SHP77 (cell line): ENCODE results near the gene ASIC2.

ENCODE experiments used
- DNase-seq, 2 experiments: peaks; one replicate each; lab custom pipeline; 2025; lab: John Stamatoyannopoulos, UW

ASIC2 gene

GRCh38 chr17:33287096-33287725 is 5.9 kb downstream of the ASIC2 start:
- DNase-seq: no peak

- peak in 1 of 2 experiments; percentile 41 for DNase-seq
Observed at GRCh38 chr17:33285413-33285812, 7.7 kb downstream of the ASIC2 start.

GRCh38 chr17:33284022-33284421 is 9.1 kb downstream of the ASIC2 start:
- peak; percentile 27 to 71 for DNase-seq

- no peak for DNase-seq
Observed at GRCh38 chr17:33280162-33280943, 12.7 kb downstream of the ASIC2 start.

- no peak for DNase-seq
Observed at GRCh38 chr17:33277436-33278100, 15.5 kb downstream of the ASIC2 start.

DNA sequence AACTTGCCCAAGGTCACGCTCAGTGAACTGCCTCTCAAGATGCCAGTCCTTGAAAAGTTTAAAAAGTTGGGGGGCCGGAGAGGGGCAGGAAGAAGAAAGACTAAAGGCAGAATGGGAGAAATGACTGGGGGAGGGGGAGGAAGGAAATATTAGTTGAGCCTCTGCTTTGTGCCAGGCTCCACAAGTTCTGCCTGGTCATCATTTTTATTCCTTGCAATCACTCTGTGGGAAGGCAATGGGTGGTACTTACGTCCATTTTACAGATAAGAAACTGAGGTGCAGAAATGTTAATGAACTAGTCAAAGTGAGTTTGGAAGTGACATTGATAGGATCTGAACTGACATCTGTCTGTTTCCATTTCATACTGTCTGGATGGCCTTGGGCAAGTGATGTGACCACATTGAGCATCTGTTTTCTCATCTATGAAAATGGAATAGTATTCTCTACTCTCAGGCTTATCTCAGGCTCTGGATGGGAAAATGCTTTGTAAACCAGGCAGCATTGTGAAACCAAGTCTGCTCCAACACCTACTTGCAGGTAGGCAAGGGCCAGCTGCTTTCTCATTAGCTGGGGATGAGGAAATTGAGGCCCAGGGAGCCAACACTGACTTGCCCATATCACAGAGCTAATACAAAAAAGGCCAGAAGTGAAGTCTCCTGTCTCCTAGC is 19.2 kb downstream of the ASIC2 start:
- DNase-seq: no peak

DNA sequence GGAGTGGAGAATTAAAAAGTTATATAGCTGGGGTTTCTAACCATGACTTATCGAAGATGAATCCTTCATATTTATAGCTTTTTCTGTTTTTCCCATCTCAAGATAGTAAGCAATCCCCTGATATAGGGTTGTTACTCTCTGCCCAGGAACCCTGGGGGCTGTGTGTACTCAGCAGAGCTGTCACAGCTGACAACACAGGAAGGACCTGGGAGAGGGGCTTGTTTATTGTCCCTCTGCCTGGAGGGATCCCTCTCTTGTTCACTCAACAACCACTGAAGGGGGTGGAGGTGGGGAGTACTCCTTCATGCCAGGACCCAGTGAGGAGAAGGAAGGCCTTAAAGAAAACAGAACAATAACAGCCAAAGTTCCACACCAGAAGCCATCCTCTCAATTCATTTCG is 19.8 kb downstream of the ASIC2 start:
- DNase-seq: no peak

- DNase-seq: no peak
Observed at GRCh38 chr17:33272438-33272837, 20.7 kb downstream of the ASIC2 start.

DNA sequence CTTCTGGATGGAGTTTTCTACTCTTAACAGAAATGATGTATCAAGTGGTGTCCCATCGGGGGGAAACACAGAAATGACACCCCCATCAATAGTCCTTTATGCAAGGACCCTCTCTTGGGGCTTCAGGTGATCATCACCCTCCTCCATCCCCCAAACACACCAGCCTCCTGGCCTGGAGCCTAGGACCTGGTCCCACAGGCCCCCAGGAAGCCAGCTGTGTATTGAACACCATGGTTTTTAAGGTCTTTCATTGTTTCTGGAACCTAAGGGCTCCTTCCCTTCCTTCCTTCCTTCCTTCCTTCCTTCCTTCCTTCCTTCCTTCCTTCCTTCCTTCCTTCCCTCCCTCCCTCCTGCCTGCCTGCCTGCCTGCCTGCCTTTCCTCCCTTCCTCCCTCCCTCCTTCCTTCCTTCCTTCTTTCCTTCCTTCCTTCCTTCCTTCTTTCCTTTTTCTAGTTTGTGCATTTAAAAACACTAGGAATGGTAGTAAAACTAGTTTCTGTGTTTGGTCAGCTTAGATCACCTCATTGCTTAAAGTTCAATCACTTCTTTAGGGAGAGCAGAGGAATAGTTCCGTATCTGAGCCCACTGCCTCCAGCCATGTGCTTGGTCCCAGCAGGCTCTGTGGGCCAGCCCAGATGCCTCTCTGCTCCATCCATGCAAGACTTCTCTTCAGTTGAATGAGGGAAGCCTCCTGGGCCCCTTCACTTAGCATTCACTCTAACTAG is 23.6 kb downstream of the ASIC2 start:
- no peak for DNase-seq

- DNase-seq: no peak
Observed at GRCh38 chr17:33267851-33268548, 25.1 kb downstream of the ASIC2 start.

DNA sequence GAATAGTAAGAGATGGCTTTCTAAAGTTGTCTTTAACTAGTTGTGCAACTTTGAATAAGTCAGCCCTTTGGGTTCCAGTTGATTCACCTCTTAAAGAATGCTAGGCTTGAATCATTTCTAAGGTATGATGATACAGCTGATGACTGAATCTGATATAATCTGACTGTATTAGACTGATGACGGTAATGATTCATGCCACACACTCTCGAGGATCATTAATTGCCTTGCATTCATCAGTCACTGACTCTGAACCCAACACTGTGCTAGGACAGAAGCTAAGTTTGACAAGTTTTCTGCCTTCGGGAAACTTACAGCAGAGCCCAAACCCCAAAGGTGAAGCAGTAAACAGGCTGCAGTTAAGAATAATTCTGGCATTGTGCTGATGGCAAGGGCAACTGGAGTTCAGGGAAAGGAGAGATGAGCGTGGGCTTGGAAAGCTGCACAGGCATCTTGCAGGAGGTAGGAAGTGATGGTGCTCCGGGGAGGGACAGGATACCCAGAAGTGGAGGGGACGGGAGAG is 25.8 kb downstream of the ASIC2 start:
- DNase-seq: no peak

GRCh38 chr17:33266611-33267010 is 26.5 kb downstream of the ASIC2 start:
- no peak for DNase-seq

DNA sequence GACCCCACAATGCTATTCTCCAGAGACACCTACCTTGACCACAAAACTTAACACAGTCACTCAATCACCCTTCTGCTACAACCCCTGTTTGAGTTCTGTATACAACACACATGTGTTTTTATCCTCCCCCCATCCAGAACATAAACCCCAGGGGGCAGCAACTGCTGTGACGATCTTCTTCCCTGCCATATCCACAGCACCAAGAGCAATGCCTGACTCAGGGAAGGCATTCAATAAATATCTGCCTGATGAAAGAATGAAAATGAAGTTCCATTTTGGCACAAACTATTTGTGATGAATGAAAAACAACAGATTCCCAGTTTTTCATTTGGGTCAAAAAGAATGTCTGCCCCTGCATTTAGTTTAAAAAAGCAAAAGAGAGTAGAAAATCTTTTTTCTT is 27.0 kb downstream of the ASIC2 start:
- DNase-seq: no peak

GRCh38 chr17:33263396-33263795 is 29.7 kb downstream of the ASIC2 start:
- DNase-seq: no peak

- no peak for DNase-seq
Observed at GRCh38 chr17:33262266-33263123, 30.6 kb downstream of the ASIC2 start.

DNA sequence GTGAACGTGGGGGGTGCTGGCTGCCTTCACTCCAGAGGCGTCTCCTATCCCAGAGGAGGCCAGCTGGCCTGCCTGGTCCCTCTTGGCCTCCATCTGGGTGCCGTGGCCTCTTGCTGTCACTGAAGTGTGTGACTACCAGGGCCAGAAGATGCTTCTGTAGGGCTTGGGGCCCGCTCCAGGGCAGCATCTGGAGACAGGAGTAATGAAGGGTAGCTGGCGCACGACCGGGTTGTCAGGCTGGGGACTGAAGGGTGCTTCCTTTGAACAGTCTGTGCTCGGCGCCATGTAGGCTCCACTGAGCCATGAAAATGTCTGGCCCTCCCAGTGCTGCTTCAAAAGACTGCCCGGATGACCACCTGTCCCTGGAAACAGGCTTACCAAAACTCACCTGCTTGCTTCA is 31.3 kb downstream of the ASIC2 start:
- no peak for DNase-seq

- DNase-seq: peak in 1 of 2 experiments; percentile 18
Observed at GRCh38 chr17:33260638-33261037, 32.5 kb downstream of the ASIC2 start.

GRCh38 chr17:33258296-33258695 is 34.8 kb downstream of the ASIC2 start:
- DNase-seq: no peak

DNA sequence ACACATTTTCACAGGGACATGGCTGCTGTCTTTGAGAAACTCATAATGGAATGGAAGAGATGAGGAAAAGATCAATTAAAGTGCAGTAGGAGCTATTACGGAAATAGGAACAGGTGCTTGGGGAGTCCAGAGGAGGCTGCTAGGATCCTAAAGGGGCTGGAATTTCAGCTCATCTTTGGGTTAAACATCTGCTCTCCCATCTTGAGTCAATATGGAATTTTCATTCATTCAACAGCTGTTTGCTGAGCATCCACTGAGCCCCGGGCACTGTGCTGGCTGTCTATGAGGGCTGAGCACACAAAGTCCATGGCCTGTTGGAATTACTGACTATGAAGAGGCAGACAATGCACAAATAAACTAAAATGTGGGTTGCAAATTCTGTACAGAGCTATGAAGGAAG is 47.9 kb downstream of the ASIC2 start:
- no peak for DNase-seq

DNA sequence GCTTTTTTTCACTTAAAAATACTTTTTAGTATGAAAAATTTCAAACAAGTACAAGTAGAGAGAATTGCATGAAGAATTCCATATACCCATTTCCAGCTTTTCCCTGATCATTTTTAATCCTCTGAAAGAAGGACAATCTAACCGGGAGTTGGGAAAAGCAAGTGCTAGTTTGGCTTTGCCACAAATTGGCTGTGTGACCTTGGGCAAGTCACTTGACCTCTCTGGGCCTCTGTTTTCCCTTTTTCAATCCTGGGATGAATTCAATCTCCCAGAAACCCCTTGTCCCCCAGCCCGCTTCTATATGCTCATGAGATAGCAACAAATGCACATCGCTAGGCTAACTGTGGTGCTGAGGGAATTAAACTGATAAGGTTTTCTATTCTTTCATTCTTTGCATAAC is 49.4 kb downstream of the ASIC2 start:
- DNase-seq: no peak
